GM13977 (cell line): Measurements from ENCODE around the gene ARHGAP33.
"Not testable (repeated sequence)": the region's sequence is repeated elsewhere in the genome, so short reads cannot be mapped to it uniquely, and the experiment has no call there.

ENCODE experiments used
- DNase-seq: peaks from one replicate; pipeline ENCODE4 v3.0.0; 2012; ENCODE audit warnings: low spot score
- CTCF ChIP-seq: IDR thresholded peaks from 2 replicates; pipeline ENCODE4 v1.5.1; 2012; ENCODE audit warnings: mild to moderate bottlenecking, control low read depth; ENCODE audit not compliant: insufficient read depth; ENCODE audit errors: extremely low read depth, missing control alignments
- in situ Hi-C: fragments of 300-500 bp; cut with MboI; formaldehyde crosslinking; loops from one replicate; pipeline ENCODE4 v1.12.0; 2022; ENCODE audit warnings: low sequenced_read_pairs, low pct_unique_long_range_greater_than_20kb, mixed read lengths, inconsistent platforms; ENCODE audit not compliant: unreplicated experiment

ARHGAP33 gene

GRCh38 chr19:35822579-35822978 lies 47.2 kb downstream of the ARHGAP33 start:
- in situ Hi-C loops, result no loop called here
- no peak for TF ChIP-seq CTCF
- DNase-seq, result no peak

GRCh38 chr19:35824150-35824549 lies 48.8 kb downstream of the ARHGAP33 start:
- TF ChIP-seq CTCF, result no peak
- in situ Hi-C loops, result no loop called here
- DNase-seq, result no peak

GRCh38 chr19:35828692-35829301 lies 53.4 kb downstream of the ARHGAP33 start:
- TF ChIP-seq CTCF, result no peak
- DNase-seq, result no peak
- in situ Hi-C loops, result no loop called here

- TF ChIP-seq CTCF, result no peak
- in situ Hi-C loops, result no loop called here
- DNase-seq, result no peak
These were observed 55.6 kb downstream of the ARHGAP33 start for GRCh38 chr19:35830986-35831385.

- no peak for DNase-seq
- no peak for TF ChIP-seq CTCF
- in situ Hi-C loops, result no loop called here
These were observed 56.7 kb downstream of the ARHGAP33 start for GRCh38 chr19:35832054-35832453.

- no peak for TF ChIP-seq CTCF
- no peak for DNase-seq
- in situ Hi-C loops, result no loop called here
These were observed 58.6 kb downstream of the ARHGAP33 start for GRCh38 chr19:35833972-35834371.

GRCh38 chr19:35836096-35836495 lies 60.7 kb downstream of the ARHGAP33 start:
- in situ Hi-C loops, DNase-seq: not testable (repeated sequence)
